Large intestine (tissue), 12 donors: ENCODE results near the gene MYO18B. TPM values are rescaled to one million over a fixed set of nuclear protein-coding genes. Genes with fewer than 3 reads are reported as not detected.

Source experiments
- DNase-seq, 2 donors: peaks; one replicate each; pipeline versions ENCODE4 v3.0.0 to v3.0.0-alpha.2; 2013
- H3K27ac ChIP-seq: one replicate; pipeline ENCODE4 v1.5.1; 2013; ENCODE audit warnings: low read length
- H3K27me3 ChIP-seq: 2 replicates; pipeline ENCODE4 v1.6.1; 2013; ENCODE audit warnings: low read length; ENCODE audit not compliant: control insufficient read depth, insufficient read depth
- H3K36me3 ChIP-seq: 2 replicates; pipeline ENCODE4 v1.6.1; 2013; ENCODE audit warnings: low read length; ENCODE audit not compliant: control insufficient read depth, insufficient read depth
- H3K4me1 ChIP-seq: one replicate; pipeline ENCODE4 v1.6.1; 2013; ENCODE audit warnings: low read length; ENCODE audit not compliant: control insufficient read depth, insufficient read depth
- H3K4me3 ChIP-seq: one replicate; pipeline ENCODE4 v1.5.1; 2013; ENCODE audit warnings: low read length
- H3K9me3 ChIP-seq: one replicate; pipeline ENCODE4 v1.6.1; 2013; ENCODE audit warnings: mild to moderate bottlenecking, low read depth, low read length, moderate library complexity; ENCODE audit not compliant: control insufficient read depth
- WGBS: methylation state at CpG from one replicate; pipeline ENCODE4 v1.1.5; 2013; ENCODE audit warnings: low lambda C conversion rate; ENCODE audit not compliant: insufficient coverage; 5-methylcytosine and 5-hydroxymethylcytosine counted together
- long read RNA-seq, 11 donors: transcript quantifications; one replicate each; lab custom pipeline, GENCODE V29; 2026
- polyA plus RNA-seq: library from polyadenylated mRNA; unstranded; fragments of 120-200 nt; gene quantifications from one replicate; pipeline ENCODE4 v1.2.1, GENCODE V29; 2013

Gene MYO18B
- polyA plus RNA-seq = 0.24 TPM
- long read RNA-seq, donor 1 = 0 reads
- long read RNA-seq, donor 2 = 0 reads
- long read RNA-seq, donor 3 = 0 reads
- long read RNA-seq, donor 4 = 0 reads
- long read RNA-seq, donor 5 = 0 reads
- long read RNA-seq, donor 6 = 0 reads
- long read RNA-seq, donor 7 = 0 reads
- long read RNA-seq, donor 8 = 0 reads
- long read RNA-seq, donor 9 = 0 reads
- long read RNA-seq, donor 10 = 0 reads
- long read RNA-seq, donor 11 = 0 reads

- no peaks in the 10 kb centered on the region for H3K4me1 ChIP-seq
- no peaks in the 10 kb centered on the region for H3K27me3 ChIP-seq
- no peak within 1 kb of the TSS for H3K27ac ChIP-seq
- H3K4me3 ChIP-seq = no peak within 1 kb of the TSS
- WGBS = 90% methylated on average over 2 of the region's 36 CpGs
- no peaks in the 10 kb centered on the region for H3K9me3 ChIP-seq
- no peak for DNase-seq
- no peaks in the 10 kb centered on the region for H3K36me3 ChIP-seq
Observed at GRCh38 chr22:25741692-25742626, at the start of gene MYO18B. Gene MYO18B, plus strand, starts transcription at chr22:25742188. Its CDS starts 18,905 bp downstream, at chr22:25761093.

GRCh38 chr22:25692397-25693267, 49.4 kb upstream of the MYO18B start:
- H3K27ac ChIP-seq = no peak overlapping the region
- no peak overlapping the region for H3K4me3 ChIP-seq
- H3K4me1 ChIP-seq = no peaks in the 10 kb centered on the region
- no peaks in the 10 kb centered on the region for H3K9me3 ChIP-seq
- 82% methylated on average over 4 of the region's 15 CpGs for WGBS
- DNase-seq = no peak
- no peaks in the 10 kb centered on the region for H3K36me3 ChIP-seq
- no peaks in the 10 kb centered on the region for H3K27me3 ChIP-seq

GRCh38 chr22:25693268-25693565, 48.8 kb upstream of the MYO18B start:
- Histone ChIP-seq H3K4me1 (no peaks in the 10 kb centered on the region), H3K27ac (no peak overlapping the region), H3K27me3 (no peaks in the 10 kb centered on the region), H3K9me3 (no peaks in the 10 kb centered on the region), H3K4me3 (no peak overlapping the region), H3K36me3 (no peaks in the 10 kb centered on the region)
- DNase-seq = no peak
- no CpG with 5 or more reads among the region's 4 CpGs for WGBS

GRCh38 chr22:25694196-25694907, 47.6 kb upstream of the MYO18B start:
- no peak overlapping the region for H3K27ac ChIP-seq

GRCh38 chr22:25695146-25695545, 46.8 kb upstream of the MYO18B start:
- H3K4me3 ChIP-seq = no peak overlapping the region
- 100% methylated on average over 1 of the region's 5 CpGs for WGBS
- no peaks in the 10 kb centered on the region for H3K27me3 ChIP-seq
- H3K27ac ChIP-seq = no peak overlapping the region
- no peaks in the 10 kb centered on the region for H3K9me3 ChIP-seq
- DNase-seq = no peak
- H3K36me3 ChIP-seq = no peaks in the 10 kb centered on the region
- H3K4me1 ChIP-seq = no peaks in the 10 kb centered on the region

More at GRCh38 chr22:25694196-25694907, 47.6 kb upstream of the MYO18B start:
- Histone ChIP-seq H3K27me3 (no peaks in the 10 kb centered on the region), H3K9me3 (no peaks in the 10 kb centered on the region), H3K4me1 (no peaks in the 10 kb centered on the region), H3K4me3 (no peak overlapping the region), H3K36me3 (no peaks in the 10 kb centered on the region)
- no peak for DNase-seq
- 80% methylated on average over 2 of the region's 16 CpGs for whole genome bisulfite sequencing

GRCh38 chr22:25696763-25697162, 45.2 kb upstream of the MYO18B start:
- Histone ChIP-seq H3K27me3 (no peaks in the 10 kb centered on the region), H3K36me3 (no peaks in the 10 kb centered on the region), H3K4me1 (no peaks in the 10 kb centered on the region), H3K4me3 (no peak overlapping the region), H3K9me3 (no peaks in the 10 kb centered on the region), H3K27ac (no peak overlapping the region)
- peak in 1 of 2 donors; percentile 8 for DNase-seq
- no CpG with 5 or more reads among the region's 2 CpGs for WGBS

GRCh38 chr22:25697181-25697664, 44.8 kb upstream of the MYO18B start:
- Histone ChIP-seq H3K27ac (no peak overlapping the region), H3K4me1 (no peaks in the 10 kb centered on the region), H3K36me3 (no peaks in the 10 kb centered on the region), H3K4me3 (no peak overlapping the region), H3K9me3 (no peaks in the 10 kb centered on the region), H3K27me3 (no peaks in the 10 kb centered on the region)
- DNase-seq = no peak
- 83% methylated on average over 2 of the region's 5 CpGs for WGBS

GRCh38 chr22:25697978-25698377, 44.0 kb upstream of the MYO18B start:
- Histone ChIP-seq H3K4me1 (no peaks in the 10 kb centered on the region), H3K9me3 (no peaks in the 10 kb centered on the region), H3K27ac (no peak overlapping the region), H3K27me3 (no peaks in the 10 kb centered on the region), H3K36me3 (no peaks in the 10 kb centered on the region), H3K4me3 (no peak overlapping the region)
- no peak for DNase-seq
- 83% methylated on average over 1 of the region's 2 CpGs for WGBS

- no peak overlapping the region for H3K27ac ChIP-seq
- no peak overlapping the region for H3K4me3 ChIP-seq
- no peaks in the 10 kb centered on the region for H3K27me3 ChIP-seq
- 100% methylated on average over 1 of the region's 7 CpGs for WGBS
- H3K4me1 ChIP-seq = no peaks in the 10 kb centered on the region
- no peaks in the 10 kb centered on the region for H3K9me3 ChIP-seq
- H3K36me3 ChIP-seq = no peaks in the 10 kb centered on the region
- DNase-seq = no peak
Observed at GRCh38 chr22:25698461-25698860, 43.5 kb upstream of the MYO18B start.
